Small intestine (tissue), 7 donors: Measurements from ENCODE around the gene SLC12A7. TPM values are rescaled to one million over a fixed set of nuclear protein-coding genes. Genes with fewer than 3 reads are reported as not detected.

Experiments
- DNase-seq, 2 donors: peaks; one replicate each; pipeline versions ENCODE4 v3.0.0 to v3.0.0-alpha.2; 2013
- FAIRE-seq: peaks from 2 replicates; lab custom pipeline; 2012; peaks lifted over from hg19 to GRCh38; lab: Jason Lieb, UNC
- H3K27ac ChIP-seq, 3 donors: one replicate each; pipeline ENCODE4 v1.5.1; 2013; ENCODE audit warnings: low read length in 2 of 3, mild to moderate bottlenecking in 2 of 3, control low read depth in 1 of 3, inconsistent platforms in 1 of 3, low read depth in 1 of 3, moderate library complexity in 1 of 3
- H3K27me3 ChIP-seq, 3 donors: one replicate each; pipeline ENCODE4 v1.6.1; 2013; ENCODE audit warnings: low read length in 3 of 3, inconsistent platforms in 1 of 3; ENCODE audit not compliant: control insufficient read depth in 3 of 3, insufficient read depth in 3 of 3
- H3K36me3 ChIP-seq, 3 donors: one replicate each; pipeline ENCODE4 v1.6.1; 2013; ENCODE audit warnings: low read length in 3 of 3, inconsistent platforms in 1 of 3, low read depth in 1 of 3, mild to moderate bottlenecking in 1 of 3, moderate library complexity in 1 of 3; ENCODE audit not compliant: control insufficient read depth in 3 of 3, insufficient read depth in 2 of 3
- H3K4me1 ChIP-seq, 3 donors: one replicate each; pipeline ENCODE4 v1.6.1; 2013; ENCODE audit warnings: low read length in 2 of 3, inconsistent platforms in 1 of 3, low read depth in 1 of 3, mild to moderate bottlenecking in 1 of 3, moderate library complexity in 1 of 3; ENCODE audit not compliant: control insufficient read depth in 3 of 3, insufficient read depth in 2 of 3
- H3K4me3 ChIP-seq, 3 donors: one replicate each; pipeline ENCODE4 v1.5.1; 2013; ENCODE audit warnings: low read length in 3 of 3, control low read depth in 1 of 3, inconsistent platforms in 1 of 3, low read depth in 1 of 3, mild to moderate bottlenecking in 1 of 3, moderate library complexity in 1 of 3
- H3K9me3 ChIP-seq, 2 donors: one replicate each; pipeline ENCODE4 v1.6.1; 2013; ENCODE audit warnings: low read depth in 1 of 2, low read length in 1 of 2; ENCODE audit not compliant: control insufficient read depth in 2 of 2, insufficient read depth in 1 of 2
- WGBS, 3 donors: extraction: QIAGEN DNeasy Blood & Tissue Kit; methylation state at CpG; one replicate each; pipeline ENCODE4 v1.1.7; 2013; 5-methylcytosine and 5-hydroxymethylcytosine counted together
- polyA plus RNA-seq, 4 donors: library from polyadenylated mRNA; stranded (reverse) in 3 of 4; unstranded in 1 of 4; fragments of 200-250 nt in 3 of 4; fragments of 120-200 nt in 1 of 4; gene quantifications; one replicate each; pipeline versions ENCODE4 v1.2.1 to v1.2.3, GENCODE V29; 2013
- donor health status: healthy with polysubstance abuse.
- donor health status: control.
- donor health status: control.
- donor health status: Bipolar disorder and iron deficiency.
- donor health status: healthy.

Gene SLC12A7
- polyA plus RNA-seq, 4 donors, result 32.7 to 79.9 (median 44.5) TPM

- DNase-seq (no peak), FAIRE-seq (no peak)
- H3K36me3 ChIP-seq, result no peaks in the 10 kb centered on the region
- peaks cover 0 to 5% of the 10 kb centered on the region in 2 donors for H3K9me3 ChIP-seq
- no peaks in the 10 kb centered on the region for H3K27me3 ChIP-seq
- peaks cover 0 to 71% (median 3%) of the 10 kb centered on the region in 3 donors for H3K4me1 ChIP-seq
- H3K27ac ChIP-seq, result no peak overlapping the region
- no peak overlapping the region for H3K4me3 ChIP-seq
- WGBS, 3 donors, result 84 to 94% (median 90%) methylated on average over 9 of the region's 9 CpGs
Observed at GRCh38 chr5:1133108-1133507, 21.2 kb upstream of the SLC12A7 start.

DNA sequence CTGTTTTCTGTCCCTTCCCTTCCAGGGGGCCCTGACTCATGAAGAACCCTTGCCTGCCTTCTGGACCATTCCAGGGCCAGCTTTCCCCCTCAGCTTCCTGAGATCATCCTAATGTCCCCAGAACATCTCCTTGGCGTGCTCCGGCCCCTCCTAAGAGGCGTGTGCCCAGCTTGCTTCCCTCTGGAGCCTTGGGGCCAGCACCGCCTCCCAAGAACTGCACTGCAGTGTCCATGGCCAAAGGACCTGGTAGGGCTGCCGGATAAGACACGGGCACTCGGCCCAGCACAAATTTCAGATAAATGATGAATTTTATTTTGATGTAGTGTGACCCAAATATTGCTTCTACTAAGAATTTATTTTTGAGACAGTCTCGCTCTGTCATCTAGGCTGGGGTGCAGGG, 20.7 kb upstream of the SLC12A7 start:
- H3K27me3 ChIP-seq, result no peaks in the 10 kb centered on the region
- no peak overlapping the region for H3K4me3 ChIP-seq
- no peak for DNase-seq
- no peaks in the 10 kb centered on the region for H3K9me3 ChIP-seq
- no peak overlapping the region for H3K27ac ChIP-seq
- H3K4me1 ChIP-seq, result peaks cover 0 to 70% (median 3%) of the 10 kb centered on the region in 3 donors
- H3K36me3 ChIP-seq, result no peaks in the 10 kb centered on the region
- FAIRE-seq, result no peak
- WGBS, 3 donors, result 88 to 94% (median 92%) methylated on average over 8 of the region's 8 CpGs

- H3K4me3 ChIP-seq, result no peak overlapping the region
- no peaks in the 10 kb centered on the region for H3K27me3 ChIP-seq
- no peak for FAIRE-seq
- peaks cover 0 to 62% (median 3%) of the 10 kb centered on the region in 3 donors for H3K4me1 ChIP-seq
- no peak for DNase-seq
- H3K36me3 ChIP-seq, result no peaks in the 10 kb centered on the region
- 80 to 91% (median 90%) methylated on average over 11 of the region's 11 CpGs for WGBS, 3 donors
- no peaks in the 10 kb centered on the region for H3K9me3 ChIP-seq
- peak overlapping the region; percentile 26 to 95 (median 66) for H3K27ac ChIP-seq
Observed at GRCh38 chr5:1131726-1132125, 19.9 kb upstream of the SLC12A7 start.

GRCh38 chr5:1131191-1131621, 19.3 kb upstream of the SLC12A7 start:
- peak overlapping the region; percentile 33 to 95 (median 66) for H3K27ac ChIP-seq

GRCh38 chr5:1130218-1130946, 18.5 kb upstream of the SLC12A7 start:
- DNase-seq (peak; percentile 82 to 90), FAIRE-seq (no peak)
- 12 to 59% (median 33%) methylated on average over 22 to 26 of the region's 26 CpGs for WGBS, 3 donors
- H3K9me3 ChIP-seq, result no peaks in the 10 kb centered on the region
- peak overlapping the region; percentile 33 to 95 (median 66) for H3K27ac ChIP-seq
- peaks cover 0 to 48% (median 3%) of the 10 kb centered on the region in 3 donors for H3K4me1 ChIP-seq
- no peaks in the 10 kb centered on the region for H3K27me3 ChIP-seq
- peak overlapping the region in 1 of 3 donors; percentile 2 for H3K4me3 ChIP-seq
- H3K36me3 ChIP-seq, result no peaks in the 10 kb centered on the region

More at GRCh38 chr5:1131191-1131621, 19.3 kb upstream of the SLC12A7 start:
- FAIRE-seq (no peak), DNase-seq (peak in 1 of 2 donors; percentile 21)
- no peaks in the 10 kb centered on the region for H3K27me3 ChIP-seq
- no peak overlapping the region for H3K4me3 ChIP-seq
- H3K36me3 ChIP-seq, result no peaks in the 10 kb centered on the region
- peaks cover 0 to 57% (median 3%) of the 10 kb centered on the region in 3 donors for H3K4me1 ChIP-seq
- 23 to 68% (median 61%) methylated on average over 14 of the region's 14 CpGs for WGBS, 3 donors
- H3K9me3 ChIP-seq, result no peaks in the 10 kb centered on the region

DNA sequence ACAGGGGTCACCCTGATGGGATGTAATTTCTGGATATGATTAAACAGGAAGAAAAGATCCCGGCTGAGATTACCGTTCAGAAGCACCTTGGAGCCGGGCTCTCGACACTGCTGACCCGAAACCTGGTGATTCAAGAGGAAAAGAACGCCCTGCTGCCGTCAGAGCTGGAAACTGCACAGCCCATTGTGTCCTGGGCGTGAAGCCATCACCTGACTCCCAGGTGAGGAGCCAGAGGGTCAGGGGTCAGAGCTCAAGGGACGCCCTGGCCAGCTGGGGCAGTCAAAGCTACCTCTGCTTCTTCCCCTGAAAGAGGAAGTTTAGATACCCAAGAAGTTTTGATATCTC, 17.8 kb upstream of the SLC12A7 start:
- Histone ChIP-seq H3K27me3 (no peaks in the 10 kb centered on the region), H3K4me3 (no peak overlapping the region), H3K4me1 (peaks cover 0 to 42% (median 3%) of the 10 kb centered on the region in 3 donors), H3K36me3 (no peaks in the 10 kb centered on the region), H3K9me3 (no peaks in the 10 kb centered on the region), H3K27ac (peak overlapping the region; percentile 33 to 95 (median 66))
- no peak for FAIRE-seq
- DNase-seq, result peak; percentile 38 to 87
- 18 to 50% (median 24%) methylated on average over 9 of the region's 9 CpGs for WGBS, 3 donors

- H3K36me3 ChIP-seq, result no peaks in the 10 kb centered on the region
- DNase-seq, result no peak
- WGBS, 3 donors, result 44 to 77% (median 54%) methylated on average over 24 of the region's 24 CpGs
- H3K9me3 ChIP-seq, result no peaks in the 10 kb centered on the region
- no peak for FAIRE-seq
- H3K27ac ChIP-seq, result peak overlapping the region in 2 of 3 donors; percentile 33 to 95
- no peak overlapping the region for H3K4me3 ChIP-seq
- H3K27me3 ChIP-seq, result no peaks in the 10 kb centered on the region
- H3K4me1 ChIP-seq, result peaks cover 0 to 44% (median 3%) of the 10 kb centered on the region in 3 donors
Observed at GRCh38 chr5:1128977-1129710, 17.3 kb upstream of the SLC12A7 start.

GRCh38 chr5:1127959-1128785, 16.3 kb upstream of the SLC12A7 start:
- no peaks in the 10 kb centered on the region for H3K27me3 ChIP-seq
- peaks cover 0 to 51% (median 3%) of the 10 kb centered on the region in 3 donors for H3K4me1 ChIP-seq
- FAIRE-seq (no peak), DNase-seq (peak; percentile 38 to 45)
- WGBS, 3 donors, result 51 to 58% (median 56%) methylated on average over 20 of the region's 20 CpGs
- no peak overlapping the region for H3K4me3 ChIP-seq
- H3K9me3 ChIP-seq, result no peaks in the 10 kb centered on the region
- no peaks in the 10 kb centered on the region for H3K36me3 ChIP-seq
- peak overlapping the region in 2 of 3 donors; percentile 32 to 95 for H3K27ac ChIP-seq
